HG03060 (cell line): ENCODE measurements around the gene CCDC43.
"Not testable (repeated sequence)": the region's sequence is repeated elsewhere in the genome, so short reads cannot be mapped to it uniquely, and the experiment has no call there.

ENCODE experiments used
- ATAC-seq: cut with Tn5 transposase; IDR thresholded peaks from one replicate; pipeline ENCODE4 v1.9.1; 2021; ENCODE audit warnings: low read depth, moderate number of reproducible peaks; ENCODE audit not compliant: unreplicated experiment

Gene CCDC43

GRCh38 chr17:44689477-44690217, at the start of gene CCDC43:
TSS of gene CCDC43 (minus strand) at chr17:44689776. CDS start at chr17:44689753, 23 bp downstream.
- peak; percentile 51 for ATAC-seq

DNA sequence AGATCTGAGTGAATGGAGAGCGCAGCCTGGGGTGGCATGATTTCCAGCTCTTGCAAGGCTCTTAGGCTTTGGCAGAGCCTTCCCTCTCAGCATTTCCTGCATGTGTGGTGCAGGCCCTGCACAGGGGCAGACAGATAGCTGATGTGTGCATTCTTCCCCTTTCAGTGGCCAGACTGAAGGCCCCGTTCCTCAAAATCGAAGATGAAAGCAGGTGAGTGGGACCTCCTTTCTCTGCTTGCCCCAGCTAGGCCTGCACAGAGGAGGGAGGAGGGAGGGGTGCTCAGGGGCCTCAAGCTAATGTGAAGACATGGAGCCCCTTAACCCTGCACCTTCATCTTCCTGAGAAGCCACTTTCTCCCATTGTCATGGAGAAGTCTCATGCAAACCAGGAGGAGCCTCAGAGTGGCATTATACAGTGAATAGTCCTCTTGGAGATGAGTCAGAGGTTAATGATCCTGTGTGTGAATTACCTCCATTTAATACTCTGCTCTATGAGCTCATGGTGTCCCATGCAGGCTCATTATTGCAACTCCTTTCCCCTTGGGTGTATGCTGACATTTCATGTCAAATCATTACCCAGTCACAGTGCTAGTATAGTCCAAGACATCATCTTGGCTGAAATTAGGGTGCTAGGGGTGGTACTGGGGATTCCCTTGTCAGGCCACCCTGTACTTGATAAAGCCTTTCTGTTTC, 48.8 kb upstream of the CCDC43 start:
- ATAC-seq: no peak

- no peak for ATAC-seq
Observed at GRCh38 chr17:44736551-44737240, 47.1 kb upstream of the CCDC43 start.

DNA sequence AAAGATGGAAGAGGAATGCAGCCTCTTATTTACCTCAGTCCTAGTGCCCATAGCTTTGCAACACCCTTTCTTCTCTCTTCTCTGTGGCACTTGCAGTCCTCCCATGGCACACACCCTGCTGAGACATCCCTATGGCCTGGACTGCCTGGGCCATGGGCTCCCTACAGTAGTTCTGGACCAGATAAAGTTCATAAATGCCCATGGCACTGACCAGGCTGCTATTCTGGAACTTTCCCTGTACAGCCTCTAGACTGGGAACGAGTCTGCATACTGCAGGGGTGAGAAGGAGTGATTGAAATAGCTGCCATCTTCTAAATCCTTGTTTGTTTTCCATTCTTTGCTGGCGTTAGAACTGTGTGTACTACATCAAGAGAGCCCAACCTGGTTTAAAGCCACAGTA, 44.7 kb upstream of the CCDC43 start:
- no peak for ATAC-seq

- ATAC-seq: no peak
Observed at GRCh38 chr17:44733753-44734152, 44.2 kb upstream of the CCDC43 start.

DNA sequence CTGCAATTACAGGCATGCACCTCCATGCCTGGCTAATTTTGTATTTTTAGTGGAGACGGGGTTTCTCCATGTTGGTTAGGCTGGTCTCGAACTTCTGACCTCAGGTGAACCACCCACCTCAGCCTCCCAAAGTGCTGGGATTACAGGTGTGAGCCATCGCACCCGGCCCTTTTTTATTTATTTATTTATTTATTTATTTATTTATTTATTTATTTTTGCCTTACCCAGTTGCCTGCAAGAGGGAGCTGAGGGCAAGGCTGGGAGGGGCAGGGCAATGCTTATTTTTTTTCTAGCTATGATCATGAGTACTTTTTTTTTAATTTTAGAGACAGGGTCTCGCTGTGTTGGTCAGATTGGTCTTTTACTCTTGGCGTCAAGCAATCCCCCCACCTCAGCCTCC, 36.5 kb upstream of the CCDC43 start:
- not testable (repeated sequence) for ATAC-seq

DNA sequence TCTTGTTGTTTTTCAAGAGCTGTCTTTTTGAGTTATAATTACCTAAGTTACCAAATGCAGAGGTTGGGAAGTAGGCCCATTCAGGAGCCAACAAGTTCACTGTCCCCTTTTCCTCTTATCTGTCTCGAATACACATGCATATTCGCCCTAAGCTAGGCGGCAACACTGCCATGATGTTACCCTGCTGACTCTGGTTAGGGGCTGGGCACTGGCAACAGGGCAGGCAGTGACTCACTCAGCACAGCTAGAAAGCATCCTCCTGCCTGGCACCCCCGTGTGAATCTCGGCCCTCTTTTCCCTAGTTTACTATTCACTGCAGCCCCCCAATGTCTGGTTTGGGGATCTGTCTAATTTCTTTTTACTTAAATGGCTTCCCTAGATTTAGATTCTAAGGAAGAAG, 32.7 kb upstream of the CCDC43 start:
- no peak for ATAC-seq

DNA sequence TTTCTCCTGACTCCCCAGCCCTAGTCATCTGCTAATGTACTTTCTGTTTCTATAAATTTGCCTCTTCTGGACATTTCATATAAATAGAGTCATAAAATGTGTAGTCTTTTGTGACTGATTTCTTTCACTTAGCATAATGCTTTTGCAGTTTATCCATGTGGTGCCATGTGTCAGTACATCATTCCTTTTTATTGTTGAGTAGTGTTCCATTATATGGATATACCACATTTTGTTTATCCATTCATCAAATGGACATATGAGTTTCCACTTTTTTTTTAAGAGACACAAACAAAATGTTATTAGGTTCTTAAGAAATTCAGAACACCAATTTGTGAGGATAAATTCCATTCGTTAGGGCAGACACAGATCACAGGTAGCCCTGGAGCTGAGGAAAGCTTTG, 29.9 kb upstream of the CCDC43 start:
- no peak for ATAC-seq

DNA sequence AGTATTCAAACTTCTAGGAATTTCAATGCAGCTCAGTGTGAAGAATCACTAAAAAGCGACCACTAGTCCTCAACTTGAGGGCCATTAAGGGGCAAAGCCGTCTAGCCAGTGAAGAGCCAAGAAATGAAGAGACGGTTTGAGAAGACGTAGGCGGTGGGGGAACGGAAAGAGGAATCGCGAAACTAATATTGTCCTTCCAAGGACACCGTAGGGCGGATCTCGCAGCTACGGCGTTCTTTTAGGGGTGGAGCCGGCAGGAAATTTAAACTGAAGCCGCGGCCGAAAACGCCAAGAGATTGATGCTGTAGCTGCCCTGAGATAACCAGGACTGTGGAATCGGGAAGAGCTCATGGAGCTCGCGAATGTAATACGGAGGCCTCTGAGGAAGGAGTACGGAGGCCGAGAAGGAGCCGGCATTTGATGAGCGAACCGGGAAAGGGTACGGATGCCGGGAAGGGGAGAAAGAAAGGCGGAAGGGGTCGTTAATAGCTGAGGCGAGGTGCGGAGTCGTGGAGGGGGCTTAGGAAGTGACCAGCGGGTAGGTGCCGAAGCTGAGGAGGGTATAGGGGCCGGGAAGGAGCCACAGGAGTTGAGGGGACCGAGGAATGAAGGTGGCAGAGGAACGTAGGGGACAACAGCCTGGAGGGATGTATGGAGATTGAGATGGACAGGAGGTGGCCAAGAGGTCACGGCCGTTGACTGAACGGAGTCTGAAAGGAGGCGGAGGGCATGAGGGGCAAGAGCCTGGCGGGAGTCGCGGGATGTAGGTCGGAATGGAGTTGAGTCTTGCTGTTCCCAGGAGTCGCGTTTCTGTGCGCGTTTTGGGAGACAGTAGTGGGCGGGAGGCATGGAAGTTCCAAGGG, 19.1 kb upstream of the CCDC43 start, which contains the start of gene DBF4B:
Gene DBF4B (plus strand): TSS at position 265 of the 863 bp plus-strand sequence. CDS start 156 bp downstream, at position 421.
- no peak for ATAC-seq

DNA sequence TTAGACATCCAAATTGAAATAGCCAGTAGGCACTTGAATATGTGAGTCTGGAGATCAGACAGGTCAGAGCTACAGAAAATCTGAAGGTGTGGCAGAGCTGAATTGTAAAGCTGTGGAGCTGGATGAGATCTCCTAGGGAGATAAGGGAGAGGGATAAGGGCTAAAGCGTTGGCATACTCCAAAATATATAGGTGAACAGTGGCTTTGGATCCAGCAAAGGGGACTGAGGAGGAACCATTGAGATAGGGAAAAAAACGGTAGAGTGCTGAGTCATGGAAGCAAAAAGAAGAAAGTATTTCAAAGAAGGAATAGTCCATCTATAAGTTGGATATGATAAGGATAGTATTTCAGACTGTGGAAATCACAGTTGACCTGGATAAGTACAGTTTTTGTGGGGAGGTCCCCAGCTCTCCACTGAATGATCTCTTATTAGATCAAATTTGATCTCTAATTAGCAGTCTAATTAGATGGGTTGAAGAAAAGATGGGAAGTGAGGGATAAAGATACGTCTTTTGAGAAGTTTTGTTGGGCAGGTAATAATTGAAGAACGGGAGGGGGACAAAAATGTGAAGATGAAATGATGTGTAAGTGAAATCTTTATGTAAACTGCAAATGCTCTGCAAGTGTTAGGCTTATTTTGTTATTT, 18.3 kb upstream of the CCDC43 start:
- ATAC-seq: no peak

- ATAC-seq: not testable (repeated sequence)
Observed at GRCh38 chr17:44700288-44700687, 10.7 kb upstream of the CCDC43 start.

GRCh38 chr17:44693609-44694008, 4.0 kb upstream of the CCDC43 start:
- no peak for ATAC-seq

DNA sequence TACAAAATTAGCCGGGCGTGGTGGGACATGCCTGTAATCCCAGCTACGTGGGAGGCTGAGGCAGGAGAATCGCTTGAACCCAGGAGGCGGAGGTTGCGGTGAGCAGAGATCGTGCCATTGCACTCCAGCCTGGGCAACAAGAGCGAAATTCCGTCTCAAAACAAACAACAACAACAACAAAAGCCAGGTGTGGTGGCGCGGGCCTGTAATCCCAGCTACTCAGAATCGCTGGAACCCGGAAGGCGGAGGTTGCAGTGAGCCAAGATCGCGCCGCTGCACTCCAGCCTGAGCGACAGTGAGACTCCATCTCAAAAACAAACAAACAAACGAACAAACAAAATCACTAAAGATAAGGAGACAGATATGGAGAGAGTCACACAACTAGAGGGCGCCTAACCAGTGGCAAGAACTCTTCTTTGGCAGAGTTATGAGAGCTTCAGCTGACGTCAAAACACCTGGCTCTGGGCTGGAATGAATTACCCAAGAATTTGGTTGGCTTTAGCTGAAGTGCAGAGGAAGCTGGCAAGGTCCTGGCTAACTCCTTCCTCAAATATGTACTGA, 1.2 kb upstream of the CCDC43 start:
- ATAC-seq: not testable (repeated sequence)

DNA sequence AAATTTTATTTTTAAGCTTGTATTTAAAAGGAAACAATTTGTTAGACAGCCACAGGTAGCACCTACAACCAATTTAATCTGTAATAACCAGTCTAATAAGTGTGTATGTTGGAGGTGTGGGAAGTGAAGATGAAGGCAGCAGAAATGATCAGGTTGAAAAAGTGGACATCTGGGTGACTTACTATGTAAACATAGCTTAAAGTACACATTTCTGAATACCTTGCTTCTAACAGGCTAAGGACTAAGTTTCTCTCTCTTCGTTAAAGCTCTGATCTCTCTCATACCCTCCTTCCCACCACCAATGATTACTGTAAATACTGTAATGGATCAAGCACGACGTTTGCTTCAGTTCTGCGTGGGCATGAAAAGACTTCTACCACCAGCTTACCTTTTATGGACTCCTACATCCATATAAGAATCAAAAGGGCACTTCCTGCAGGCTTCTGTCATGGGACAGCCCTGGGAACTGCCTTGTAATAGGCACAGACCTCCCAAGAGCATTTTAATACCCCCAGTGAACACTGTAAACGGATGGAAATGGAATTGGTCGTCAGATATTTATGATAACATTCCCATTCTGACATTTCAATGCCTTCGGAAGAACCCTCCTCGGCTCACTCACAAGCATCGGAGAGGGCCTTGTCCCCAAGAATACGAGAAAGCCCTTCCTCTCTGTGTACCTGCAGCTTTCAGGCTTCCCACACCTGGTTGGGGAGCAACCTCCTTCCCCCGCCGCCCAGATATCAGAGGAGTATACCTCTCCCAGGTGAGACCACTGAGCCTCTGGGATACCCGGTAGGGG, 700 bp downstream of the CCDC43 start:
- no peak for ATAC-seq

DNA sequence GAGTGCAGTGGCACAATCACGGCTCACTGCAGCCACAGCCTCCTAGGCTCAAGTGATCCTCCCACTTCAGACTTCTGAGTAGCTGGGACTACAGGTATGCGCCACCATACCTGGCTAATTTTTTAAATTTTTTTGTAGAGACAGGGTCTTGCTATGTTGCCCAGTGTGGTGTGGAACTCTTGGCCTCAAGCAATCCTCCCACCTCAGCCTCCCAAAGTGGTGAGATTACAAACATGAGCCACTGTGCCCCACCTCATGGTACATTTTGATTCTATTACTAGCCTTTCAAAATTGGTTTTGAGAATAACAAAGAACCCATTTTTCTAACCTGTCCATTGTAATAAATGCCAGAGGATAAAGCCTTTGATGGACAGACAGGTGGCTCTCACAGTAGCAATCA, 1.4 kb downstream of the CCDC43 start:
- no peak for ATAC-seq

GRCh38 chr17:44687756-44688155, 1.8 kb downstream of the CCDC43 start:
- no peak for ATAC-seq

GRCh38 chr17:44683303-44683702, 6.3 kb downstream of the CCDC43 start:
- ATAC-seq: not testable (repeated sequence)

- no peak for ATAC-seq
Observed at GRCh38 chr17:44677136-44677535, 12.4 kb downstream of the CCDC43 start.

DNA sequence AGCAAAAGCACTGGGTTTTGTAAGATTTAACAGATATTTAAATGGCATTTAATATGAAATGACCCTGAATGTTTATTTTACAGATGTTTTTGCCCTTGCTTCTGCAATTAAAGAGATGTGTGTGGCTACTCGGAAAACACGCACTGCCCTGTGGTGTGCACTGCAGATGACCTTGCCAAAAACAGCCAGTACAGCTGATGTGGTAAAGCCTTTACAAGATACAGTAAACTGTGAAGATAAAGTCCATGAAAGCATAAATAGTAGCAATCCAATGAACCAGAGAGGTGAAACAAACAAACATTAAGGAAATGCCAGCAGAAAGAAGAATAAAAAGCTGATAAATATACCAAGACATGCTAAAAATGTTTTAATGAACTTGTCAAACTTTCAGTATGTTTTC, 15.7 kb downstream of the CCDC43 start:
- no peak for ATAC-seq
